ENCODE data around the gene OR14K1. TPM values are rescaled to one million over a fixed set of nuclear protein-coding genes. Genes with fewer than 3 reads are reported as not detected.

OR14K1 gene, protein sequence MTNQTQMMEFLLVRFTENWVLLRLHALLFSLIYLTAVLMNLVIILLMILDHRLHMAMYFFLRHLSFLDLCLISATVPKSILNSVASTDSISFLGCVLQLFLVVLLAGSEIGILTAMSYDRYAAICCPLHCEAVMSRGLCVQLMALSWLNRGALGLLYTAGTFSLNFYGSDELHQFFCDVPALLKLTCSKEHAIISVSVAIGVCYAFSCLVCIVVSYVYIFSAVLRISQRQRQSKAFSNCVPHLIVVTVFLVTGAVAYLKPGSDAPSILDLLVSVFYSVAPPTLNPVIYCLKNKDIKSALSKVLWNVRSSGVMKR
- total RNA-seq, result not detected in 2 replicates

DNA sequence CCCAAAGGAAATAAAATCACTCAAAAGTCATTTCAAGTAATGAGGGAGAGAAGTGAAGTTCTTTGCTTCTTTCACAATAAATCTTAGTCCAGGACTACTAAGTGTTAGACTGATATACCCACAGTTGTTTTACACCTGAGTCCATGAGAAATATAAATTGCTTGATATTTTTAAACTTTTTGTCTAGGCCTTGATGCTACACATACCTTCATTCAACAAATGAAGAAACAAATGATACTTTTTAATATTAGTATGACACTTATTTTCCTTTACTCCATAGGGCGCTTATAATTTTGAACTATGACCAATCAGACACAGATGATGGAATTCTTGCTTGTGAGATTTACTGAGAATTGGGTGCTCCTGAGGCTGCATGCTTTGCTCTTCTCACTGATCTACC, at the start of gene OR14K1:
TSS of gene OR14K1 (plus strand) at position 301 of the 400 bp plus-strand sequence. CDS start at position 301, 0 bp downstream.

DNA sequence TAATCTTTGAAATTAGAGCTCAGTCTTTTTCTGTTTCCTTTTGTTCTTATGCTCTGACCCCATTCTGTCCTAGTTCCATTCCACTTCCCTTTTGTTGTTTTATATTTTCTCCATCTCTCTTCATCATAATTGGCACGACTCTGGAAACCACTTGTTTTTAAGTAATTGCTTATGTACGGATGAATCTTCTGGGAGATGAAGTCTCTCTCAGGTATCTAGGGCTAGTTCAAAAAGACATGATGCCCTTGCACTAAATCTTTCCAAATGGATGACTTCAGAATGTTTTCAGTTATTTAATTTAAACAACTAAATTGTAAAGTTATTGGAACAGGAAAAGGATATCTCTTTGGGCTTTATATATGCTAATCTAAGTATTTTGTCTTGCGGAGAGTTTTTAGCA, 21.9 kb upstream of the OR14K1 start, which contains the start of gene OR6F1:
TSS of gene OR6F1 (minus strand) at position 101 of the 400 bp plus-strand sequence. CDS start 3,891 bp downstream, outside the sequence.

DNA sequence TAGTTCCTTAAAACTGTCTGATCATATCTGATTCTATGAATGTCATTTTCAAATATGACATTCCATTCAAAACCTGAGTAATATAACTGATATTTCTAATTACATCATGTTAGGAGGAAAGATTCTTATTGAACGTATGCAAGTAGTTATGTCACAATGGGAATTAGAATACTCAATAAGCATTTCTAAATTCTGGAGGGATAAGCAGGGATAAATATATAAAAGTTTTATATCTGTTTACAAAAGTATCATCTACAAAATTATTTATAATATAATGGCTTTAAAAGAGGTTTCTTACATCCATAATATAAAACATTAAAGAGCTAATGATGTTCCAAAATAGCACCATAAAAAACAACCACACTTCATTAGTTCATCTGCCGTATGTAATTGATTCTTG, 9.6 kb downstream of the OR14K1 start, which contains the start of gene OR14A2:
TSS of gene OR14A2 (minus strand) at position 101 of the 400 bp plus-strand sequence.

DNA sequence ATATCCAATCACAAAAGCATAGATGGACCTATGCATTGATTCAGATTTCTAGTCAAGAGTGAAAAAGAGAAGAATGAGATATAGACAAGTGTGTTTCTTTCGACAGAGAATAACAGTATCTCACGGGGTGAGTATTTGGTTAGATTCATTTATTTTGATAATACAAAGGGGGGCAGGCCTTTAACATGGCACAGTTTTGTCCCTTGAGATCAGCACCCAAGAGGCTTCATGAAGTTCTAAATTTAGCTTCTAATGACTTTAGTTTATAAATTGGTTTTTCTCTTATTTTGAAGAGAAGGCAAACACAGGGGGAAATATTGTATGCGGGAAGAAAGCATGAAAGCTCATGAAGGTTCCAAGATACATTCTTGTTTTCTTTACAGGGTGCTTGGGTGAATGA, 22.0 kb downstream of the OR14K1 start, which contains the start of gene OR1C1:
TSS of gene OR1C1 (minus strand) at position 101 of the 400 bp plus-strand sequence. CDS start 2,150 bp downstream, outside the sequence.

Other genes starting within 250 kb of the OR14K1 start
- not detected in 2 replicates for gene OR2C3, start 202.2 kb upstream of the OR14K1 start, total RNA-seq
- not detected in 2 replicates for gene GCSAML, start 189.5 kb upstream of the OR14K1 start, total RNA-seq
- not detected in 2 replicates for gene OR2G2, start 150.3 kb upstream of the OR14K1 start, total RNA-seq
- gene OR2G3, start 133.0 kb upstream of the OR14K1 start, total RNA-seq, result not detected in 2 replicates
- gene OR13G1, start 58.9 kb upstream of the OR14K1 start, total RNA-seq, result not detected in 2 replicates
- not detected in 2 replicates for gene OR6F1, start 22.0 kb upstream of the OR14K1 start, total RNA-seq
- gene OR14A2, start 9.5 kb downstream of the OR14K1 start, total RNA-seq, result not detected in 2 replicates
- gene OR1C1, start 21.9 kb downstream of the OR14K1 start, total RNA-seq, result not detected in 2 replicates
- gene OR14A16, start 85.5 kb downstream of the OR14K1 start, total RNA-seq, result not detected in 2 replicates
- not detected in 2 replicates for gene OR11L1, start 103.3 kb downstream of the OR14K1 start, total RNA-seq
- gene TRIM58, start 118.6 kb downstream of the OR14K1 start, total RNA-seq, result 0.07 TPM in 1 of 2 replicates, not detected in the other
- gene OR2W3, start 157.0 kb downstream of the OR14K1 start, total RNA-seq, result not detected in 2 replicates
- gene OR2T8, start 181.6 kb downstream of the OR14K1 start, total RNA-seq, result not detected in 2 replicates
- gene OR2AJ1, start 186.3 kb downstream of the OR14K1 start, total RNA-seq, result not detected in 2 replicates
- not detected in 2 replicates for gene OR2L8, start 210.2 kb downstream of the OR14K1 start, total RNA-seq
- not detected in 2 replicates for gene OR2AK2, start 226.6 kb downstream of the OR14K1 start, total RNA-seq